Measurements from ENCODE around the gene TMEM176B.

TMEM176B gene

GRCh38 chr7:150799741-150800580, at the start of gene TMEM176B:
TSS of gene TMEM176B (minus strand) at chr7:150800364. CDS start at chr7:150796569, 3,795 bp downstream.
- DNase-seq (ENCODE audit: low read depth in 2 of 2), result no peak

GRCh38 chr7:150849204-150849775, 49.1 kb upstream of the TMEM176B start:
- DNase-seq (ENCODE audit: low read depth in 2 of 2), result no peak

GRCh38 chr7:150848561-150849115, 48.5 kb upstream of the TMEM176B start:
- DNase-seq (ENCODE audit: low read depth in 2 of 2), result no peak

GRCh38 chr7:150848111-150848510, 47.9 kb upstream of the TMEM176B start:
- DNase-seq (ENCODE audit: low read depth in 2 of 2), result no peak

GRCh38 chr7:150847536-150847935, 47.4 kb upstream of the TMEM176B start:
- no peak for DNase-seq (ENCODE audit: low read depth in 2 of 2)

- no peak for DNase-seq (ENCODE audit: low read depth in 2 of 2)
Measured at GRCh38 chr7:150846291-150847115, 46.3 kb upstream of the TMEM176B start.

GRCh38 chr7:150845421-150845861, 45.3 kb upstream of the TMEM176B start:
- no peak for DNase-seq (ENCODE audit: low read depth in 2 of 2)

GRCh38 chr7:150842716-150843115, 42.6 kb upstream of the TMEM176B start:
- DNase-seq (ENCODE audit: low read depth in 2 of 2), result no peak

- DNase-seq (ENCODE audit: low read depth in 2 of 2), result no peak
Measured at GRCh38 chr7:150842018-150842417, 41.9 kb upstream of the TMEM176B start.

GRCh38 chr7:150838965-150839650, 38.9 kb upstream of the TMEM176B start:
- no peak for DNase-seq (ENCODE audit: low read depth in 2 of 2)

- DNase-seq (ENCODE audit: low read depth in 2 of 2), result no peak
Measured at GRCh38 chr7:150835702-150836280, 35.6 kb upstream of the TMEM176B start.

- DNase-seq (ENCODE audit: low read depth in 2 of 2), result no peak
Measured at GRCh38 chr7:150835019-150835418, 34.9 kb upstream of the TMEM176B start.

GRCh38 chr7:150831851-150832250, 31.7 kb upstream of the TMEM176B start:
- DNase-seq (ENCODE audit: low read depth in 2 of 2), result no peak

- no peak for DNase-seq (ENCODE audit: low read depth in 2 of 2)
Measured at GRCh38 chr7:150830937-150831336, 30.8 kb upstream of the TMEM176B start.

- DNase-seq (ENCODE audit: low read depth in 2 of 2), result no peak
Measured at GRCh38 chr7:150829426-150829825, 29.3 kb upstream of the TMEM176B start.

GRCh38 chr7:150828384-150828783, 28.2 kb upstream of the TMEM176B start:
- DNase-seq (ENCODE audit: low read depth in 2 of 2), result no peak

- no peak for DNase-seq (ENCODE audit: low read depth in 2 of 2)
Measured at GRCh38 chr7:150826061-150826849, 26.1 kb upstream of the TMEM176B start.

GRCh38 chr7:150824379-150825177, 24.4 kb upstream of the TMEM176B start:
- DNase-seq (ENCODE audit: low read depth in 2 of 2), result no peak

GRCh38 chr7:150823484-150824126, 23.4 kb upstream of the TMEM176B start:
- DNase-seq (ENCODE audit: low read depth in 2 of 2), result no peak

Data from stimulated activated CD4-positive, alpha-beta T cell treated with anti-CD3 and anti-CD28 coated beads, Interleukin-1b, Interleukin-23, amount 100 ng/mL, for 1 hour (primary cell).